ENCODE results near the gene NEUROD4. TPM values are rescaled to one million over a fixed set of nuclear protein-coding genes. Genes with fewer than 3 reads are reported as not detected.

Gene NEUROD4
- total and polyA plus RNA-seq, 2 experiments from 2014 or later, result not detected

DNA sequence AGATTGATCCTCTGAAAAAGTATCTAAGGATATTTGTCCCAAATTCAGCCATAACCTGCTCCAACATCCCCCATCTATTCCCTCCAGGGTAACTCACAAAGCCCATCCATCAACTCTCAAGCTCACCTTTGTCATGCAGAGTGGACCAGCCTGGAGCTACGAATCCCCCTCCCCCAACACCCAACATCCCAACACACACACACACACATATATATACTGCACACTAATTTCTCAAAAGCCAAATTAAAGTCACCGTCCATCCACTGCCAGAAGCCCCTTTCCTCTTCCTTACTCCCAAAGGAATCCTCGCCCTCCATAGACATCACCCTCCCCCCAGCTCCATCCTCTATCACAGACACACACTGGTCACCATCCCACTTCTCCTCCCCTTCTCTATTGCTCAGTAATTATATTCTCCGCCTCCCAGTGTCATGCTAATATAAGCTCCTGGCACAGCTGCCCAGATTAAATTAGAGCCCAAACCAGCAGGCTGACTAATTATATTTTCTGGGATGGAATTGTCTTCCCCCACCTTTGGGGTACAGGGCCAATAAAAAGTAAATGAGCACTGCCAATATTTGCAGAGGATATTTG is 21.7 kb upstream of the NEUROD4 start:
- H3K4me1 ChIP-seq (ENCODE audit: low read depth), result no peaks in the 10 kb centered on the region
- TF ChIP-seq CTCF (IDR thresholded peaks at IDR 0.05; ENCODE audit: low read depth, low read length), result no peak
- no peaks in the 10 kb centered on the region for H3K27me3 ChIP-seq
- H3K27ac ChIP-seq, result no peak overlapping the region
- H3K36me3 ChIP-seq, result no peaks in the 10 kb centered on the region
- H3K4me3 ChIP-seq, result no peak overlapping the region
- DNase-seq (ENCODE audit: low read depth in 1 of 2, low spot score in 1 of 2), result no peak
- no peaks in the 10 kb centered on the region for H3K9me3 ChIP-seq (ENCODE audit: low read depth)

GRCh38 chr12:54998958-54999510 is 20.7 kb upstream of the NEUROD4 start:
- TF ChIP-seq CTCF (IDR thresholded peaks at IDR 0.05; ENCODE audit: low read depth, low read length), result no peak
- Histone ChIP-seq H3K36me3 (no peaks in the 10 kb centered on the region), H3K4me3 (no peak overlapping the region), H3K9me3 (ENCODE audit: low read depth) (no peaks in the 10 kb centered on the region), H3K4me1 (ENCODE audit: low read depth) (no peaks in the 10 kb centered on the region), H3K27me3 (no peaks in the 10 kb centered on the region), H3K27ac (no peak overlapping the region)
- no peak for DNase-seq (ENCODE audit: low read depth in 1 of 2, low spot score in 1 of 2)

- no peak for DNase-seq (ENCODE audit: low read depth in 1 of 2, low spot score in 1 of 2)
- Histone ChIP-seq H3K27ac (no peak overlapping the region), H3K4me3 (no peak overlapping the region), H3K36me3 (no peaks in the 10 kb centered on the region), H3K4me1 (ENCODE audit: low read depth) (no peaks in the 10 kb centered on the region), H3K27me3 (no peaks in the 10 kb centered on the region), H3K9me3 (ENCODE audit: low read depth) (no peaks in the 10 kb centered on the region)
- no peak for TF ChIP-seq CTCF (IDR thresholded peaks at IDR 0.05; ENCODE audit: low read depth, low read length)
Measured at GRCh38 chr12:55001198-55001868, 18.4 kb upstream of the NEUROD4 start.

DNA sequence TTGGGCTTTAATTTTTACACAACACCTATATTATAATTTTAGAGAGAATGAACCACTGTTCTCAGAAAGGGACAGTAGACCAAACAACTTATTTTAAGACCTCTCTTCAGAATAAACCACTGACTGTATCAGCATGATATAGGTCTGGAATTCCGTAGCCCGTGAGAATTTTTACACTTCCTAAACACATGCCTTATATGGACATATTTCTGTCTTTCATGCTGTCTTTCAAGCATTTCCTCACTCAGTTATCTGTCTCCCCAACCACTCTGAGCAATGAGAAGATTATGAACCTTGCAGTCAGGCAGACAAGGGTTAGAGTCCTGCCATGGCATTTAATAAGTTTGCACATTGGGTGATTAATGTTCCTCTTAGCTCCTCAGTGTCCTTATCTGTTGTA is 17.4 kb upstream of the NEUROD4 start:
- Histone ChIP-seq H3K4me1 (ENCODE audit: low read depth) (no peaks in the 10 kb centered on the region), H3K27ac (no peak overlapping the region), H3K9me3 (ENCODE audit: low read depth) (no peaks in the 10 kb centered on the region), H3K27me3 (no peaks in the 10 kb centered on the region), H3K36me3 (no peaks in the 10 kb centered on the region), H3K4me3 (no peak overlapping the region)
- DNase-seq (ENCODE audit: low read depth in 1 of 2, low spot score in 1 of 2), result no peak
- no peak for TF ChIP-seq CTCF (IDR thresholded peaks at IDR 0.05; ENCODE audit: low read depth, low read length)

DNA sequence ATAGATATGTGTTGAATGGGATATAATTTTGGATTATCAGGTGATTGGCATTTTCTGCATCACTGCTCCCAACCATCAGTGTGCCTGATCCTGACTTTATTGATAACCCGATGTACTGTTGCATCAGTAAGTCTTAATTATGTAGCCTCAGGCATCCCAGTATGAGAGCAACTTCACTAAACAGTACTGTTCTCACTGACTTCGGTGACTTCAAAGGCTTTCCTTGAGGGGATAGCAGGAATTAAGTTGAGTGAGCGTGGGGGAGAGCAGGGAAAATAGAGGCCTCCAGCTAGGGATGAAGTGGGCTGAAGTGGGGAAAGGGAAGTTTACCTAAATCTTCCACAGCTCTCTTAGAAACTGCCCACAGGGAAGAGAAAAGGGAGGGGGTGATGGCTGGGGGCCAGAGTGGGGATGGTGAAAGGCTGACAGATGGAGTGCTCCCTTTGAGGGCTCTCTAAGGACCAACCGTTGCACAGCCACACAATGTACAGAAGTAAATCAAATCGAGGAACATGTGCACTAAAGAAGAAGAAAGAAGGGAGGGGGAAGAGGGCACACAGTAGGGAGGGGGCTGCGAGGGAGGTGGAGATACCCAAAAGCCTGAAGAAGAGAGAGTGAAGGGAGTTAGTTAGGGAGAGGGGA is 10.7 kb upstream of the NEUROD4 start:
- no peak for TF ChIP-seq CTCF (IDR thresholded peaks at IDR 0.05; ENCODE audit: low read depth, low read length)
- H3K4me3 ChIP-seq, result no peak overlapping the region
- no peaks in the 10 kb centered on the region for H3K4me1 ChIP-seq (ENCODE audit: low read depth)
- no peaks in the 10 kb centered on the region for H3K27me3 ChIP-seq
- H3K9me3 ChIP-seq (ENCODE audit: low read depth), result no peaks in the 10 kb centered on the region
- H3K27ac ChIP-seq, result no peak overlapping the region
- H3K36me3 ChIP-seq, result no peaks in the 10 kb centered on the region
- no peak for DNase-seq (ENCODE audit: low read depth in 1 of 2, low spot score in 1 of 2)
